ENCODE results near the gene RBM43. TPM values are rescaled to one million over a fixed set of nuclear protein-coding genes. Genes with fewer than 3 reads are reported as not detected.
A peak's percentile ranks its signal among the peaks of the same experiment; 100 is the strongest.
"Not testable (repeated sequence)": the region's sequence is repeated elsewhere in the genome, so short reads cannot be mapped to it uniquely, and the experiment has no call there.

The RBM43 gene
- 1 to 10 TPM in 4 of 6 donors, under 1 TPM in 1, not detected in 1; 0.96 to 3.6 (median 3.0) TPM for polyA plus RNA-seq (ENCODE audit: low read depth in 6 of 6)

DNA sequence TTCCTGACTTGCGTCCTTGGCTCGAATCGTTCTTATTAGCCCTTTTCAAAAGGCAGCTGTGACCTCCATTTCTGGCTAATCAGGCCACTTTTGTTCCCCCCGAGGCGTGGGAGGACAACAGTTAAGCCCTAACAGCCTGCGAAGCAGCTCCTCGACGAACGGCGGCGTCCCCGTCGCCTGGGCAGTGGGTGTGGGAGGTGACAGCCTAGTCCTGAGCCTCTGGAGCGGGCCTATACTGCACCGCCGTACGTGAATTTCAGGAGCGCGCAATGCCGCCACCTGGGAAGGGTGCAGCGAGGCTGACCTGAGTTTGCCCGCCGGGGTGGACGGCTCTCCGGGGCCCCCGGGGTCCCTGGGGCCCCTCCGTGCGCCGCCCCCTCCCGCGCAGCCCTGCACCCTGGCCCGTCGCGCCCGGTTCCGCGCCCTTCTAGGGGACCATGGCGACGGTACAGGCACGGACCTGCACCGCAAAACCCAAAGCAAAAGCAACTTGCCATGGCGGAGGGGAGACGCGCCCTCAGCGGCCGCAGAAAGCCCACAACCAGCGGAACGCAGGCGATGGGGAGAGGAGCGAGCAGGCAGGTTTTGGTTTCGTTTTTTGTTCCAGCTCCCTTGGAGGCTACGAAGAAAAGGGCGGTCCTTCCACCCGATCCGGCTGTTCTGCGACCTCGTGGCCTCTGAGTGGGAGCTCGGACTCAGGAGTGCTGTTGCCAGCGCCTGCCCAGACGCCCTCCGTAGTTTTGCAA, at the start of gene RBM43:
Gene RBM43 (minus strand): TSS at position 633 of the 746 bp plus-strand sequence. CDS start 136 bp downstream, at position 497.
- H3K4me3 Mint-ChIP-seq, result peak within 1 kb of the TSS; percentile 87 to 98 (median 96)
- H3K4me1 Mint-ChIP-seq, result peaks cover 14 to 25% (median 16%) of the 10 kb centered on the region in 3 donors
- H3K9me3 Mint-ChIP-seq, result no peaks in the 10 kb centered on the region
- ATAC-seq (ENCODE audit: low read depth in 2 of 2), result peak; percentile 86 to 88
- H3K27me3 Mint-ChIP-seq, result no peaks in the 10 kb centered on the region
- peak; percentile 75 for DNase-seq
- no peaks in the 10 kb centered on the region for H3K36me3 Mint-ChIP-seq
- H3K27ac Mint-ChIP-seq, result peak within 1 kb of the TSS; percentile 88 to 98 (median 96)

DNA sequence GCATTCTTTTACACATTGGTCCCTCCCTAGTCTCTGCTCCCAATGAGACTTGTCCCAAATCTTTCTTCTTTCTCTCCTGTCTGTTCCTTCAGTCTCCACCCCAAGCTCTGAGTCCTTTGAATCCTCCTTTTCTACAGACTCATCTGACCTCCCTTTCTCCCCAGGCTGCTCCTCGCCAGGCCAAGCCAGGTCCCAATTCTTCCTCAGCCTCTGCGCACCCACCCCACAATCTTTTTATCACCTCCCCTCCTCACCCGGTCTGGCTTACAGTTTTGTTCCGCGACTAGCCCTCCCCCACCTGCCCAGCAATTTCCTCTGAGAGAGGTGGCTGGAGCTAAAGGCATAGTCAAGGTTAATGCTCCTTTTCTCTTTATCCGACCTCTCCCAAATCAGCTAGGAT, 48.6 kb upstream of the RBM43 start:
- H3K4me3 Mint-ChIP-seq; H3K9me3 Mint-ChIP-seq; ATAC-seq (ENCODE audit: low read depth in 2 of 2); H3K27ac Mint-ChIP-seq; H3K36me3 Mint-ChIP-seq; DNase-seq; H3K27me3 Mint-ChIP-seq; H3K4me1 Mint-ChIP-seq: not testable (repeated sequence)

GRCh38 chr2:151306621-151307020, 45.0 kb upstream of the RBM43 start:
- no peak overlapping the region for H3K27ac Mint-ChIP-seq
- peaks cover 0 to 3% (median 0%) of the 10 kb centered on the region in 7 donors for H3K9me3 Mint-ChIP-seq
- no peak overlapping the region for H3K4me3 Mint-ChIP-seq

GRCh38 chr2:151305129-151305691, 43.5 kb upstream of the RBM43 start:
- Mint-ChIP-seq H3K27ac (no peak overlapping the region), H3K9me3 (peaks cover 0 to 3% (median 0%) of the 10 kb centered on the region in 7 donors), H3K4me3 (no peak overlapping the region), H3K36me3 (no peaks in the 10 kb centered on the region), H3K27me3 (peaks cover 5 to 8% (median 7%) of the 10 kb centered on the region in 3 donors), H3K4me1 (peaks cover 0 to 8% (median 2%) of the 10 kb centered on the region in 3 donors)
- no peak for ATAC-seq (ENCODE audit: low read depth in 2 of 2)
- no peak for DNase-seq

More at GRCh38 chr2:151306621-151307020, 45.0 kb upstream of the RBM43 start:
- Mint-ChIP-seq H3K4me1 (peaks cover 0 to 8% (median 2%) of the 10 kb centered on the region in 3 donors), H3K36me3 (no peaks in the 10 kb centered on the region), H3K27me3 (peaks cover 5 to 8% (median 7%) of the 10 kb centered on the region in 3 donors)
- no peak for DNase-seq
- no peak for ATAC-seq (ENCODE audit: low read depth in 2 of 2)

DNA sequence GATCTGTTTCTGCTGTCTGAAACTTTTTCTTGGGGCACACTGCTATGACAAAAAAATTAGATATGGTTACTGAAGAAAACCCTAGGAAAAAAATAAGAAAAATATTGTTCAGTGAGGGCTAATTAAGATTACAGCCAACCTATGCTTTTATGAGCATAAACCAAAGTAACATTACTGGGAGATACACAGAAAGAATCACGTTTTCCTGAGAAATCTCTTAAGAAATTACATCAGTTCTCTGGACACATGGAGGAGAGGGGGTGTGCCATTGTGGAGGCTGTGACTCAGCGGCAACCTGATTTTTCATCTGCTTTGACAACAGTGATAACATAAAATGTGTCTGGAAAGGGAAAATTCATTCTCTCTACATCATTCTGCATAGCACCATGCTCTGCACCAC, 41.2 kb upstream of the RBM43 start:
- no peaks in the 10 kb centered on the region for H3K36me3 Mint-ChIP-seq
- H3K4me1 Mint-ChIP-seq, result peaks cover 3 to 11% (median 10%) of the 10 kb centered on the region in 3 donors
- no peak for DNase-seq
- H3K27ac Mint-ChIP-seq, result no peak overlapping the region
- H3K4me3 Mint-ChIP-seq, result no peak overlapping the region
- H3K27me3 Mint-ChIP-seq, result peaks cover 5 to 7% (median 7%) of the 10 kb centered on the region in 3 donors
- H3K9me3 Mint-ChIP-seq, result peaks cover 0 to 3% (median 0%) of the 10 kb centered on the region in 7 donors
- no peak for ATAC-seq (ENCODE audit: low read depth in 2 of 2)

DNA sequence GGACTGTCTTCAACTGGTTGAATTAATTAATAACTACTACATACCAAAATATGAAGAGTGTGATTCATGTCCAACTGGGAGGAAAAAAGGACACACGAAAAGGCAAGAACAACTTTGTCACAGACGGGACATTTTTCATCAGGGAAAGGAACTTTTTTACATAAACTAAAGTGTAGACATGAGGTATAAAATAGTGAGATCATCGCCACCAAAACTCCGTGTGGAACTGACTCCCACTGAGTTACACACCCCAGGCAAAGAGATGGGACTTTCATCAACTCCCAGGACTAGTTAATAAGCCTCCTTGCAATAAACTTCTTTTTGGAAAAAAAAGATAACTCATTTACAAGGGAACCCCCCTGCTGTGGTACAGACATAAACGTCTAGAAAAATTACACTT, 40.7 kb upstream of the RBM43 start:
- peaks cover 0 to 3% (median 0%) of the 10 kb centered on the region in 7 donors for H3K9me3 Mint-ChIP-seq
- ATAC-seq (ENCODE audit: low read depth in 2 of 2) (no peak), DNase-seq (no peak)
- H3K4me1 Mint-ChIP-seq, result peaks cover 6 to 15% (median 14%) of the 10 kb centered on the region in 3 donors
- H3K36me3 Mint-ChIP-seq, result no peaks in the 10 kb centered on the region
- no peak overlapping the region for H3K4me3 Mint-ChIP-seq
- H3K27me3 Mint-ChIP-seq, result peaks cover 2 to 4% (median 3%) of the 10 kb centered on the region in 3 donors
- no peak overlapping the region for H3K27ac Mint-ChIP-seq

GRCh38 chr2:151299920-151300539, 38.4 kb upstream of the RBM43 start:
- Mint-ChIP-seq H3K27me3 (peaks cover 0 to 4% (median 0%) of the 10 kb centered on the region in 3 donors), H3K36me3 (no peaks in the 10 kb centered on the region), H3K4me3 (no peak overlapping the region), H3K4me1 (peaks cover 6 to 19% (median 11%) of the 10 kb centered on the region in 3 donors), H3K27ac (peak overlapping the region in 1 of 6 donors; percentile 79), H3K9me3 (peaks cover 0 to 3% (median 0%) of the 10 kb centered on the region in 7 donors)
- DNase-seq, result no peak
- no peak for ATAC-seq (ENCODE audit: low read depth in 2 of 2)

DNA sequence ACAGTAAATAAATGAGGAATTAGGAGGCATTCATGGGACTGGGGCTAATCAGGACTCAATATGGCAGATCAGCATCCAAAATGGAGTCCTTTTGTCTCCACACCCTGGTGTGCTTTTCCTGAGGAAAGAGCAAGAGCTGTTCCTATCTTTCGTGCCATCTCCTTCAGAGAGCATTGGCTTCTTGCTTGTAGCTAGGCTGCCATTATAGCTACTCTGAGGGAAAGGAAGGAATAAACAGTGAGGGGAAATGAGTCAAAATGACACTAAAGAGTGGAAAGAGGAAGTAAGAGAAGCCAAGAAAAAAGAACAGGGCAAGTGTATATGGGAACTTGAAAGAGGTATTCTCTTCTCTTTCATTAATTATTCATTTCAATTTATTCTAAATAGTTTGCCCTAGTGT, 36.2 kb upstream of the RBM43 start:
- H3K36me3 Mint-ChIP-seq, result no peaks in the 10 kb centered on the region
- no peaks in the 10 kb centered on the region for H3K9me3 Mint-ChIP-seq
- ATAC-seq (ENCODE audit: low read depth in 2 of 2) (peak; percentile 78 to 85), DNase-seq (peak; percentile 22)
- no peaks in the 10 kb centered on the region for H3K27me3 Mint-ChIP-seq
- H3K27ac Mint-ChIP-seq, result peak overlapping the region in 2 of 6 donors; percentile 33 to 74
- H3K4me1 Mint-ChIP-seq, result peaks cover 6 to 18% (median 6%) of the 10 kb centered on the region in 3 donors
- H3K4me3 Mint-ChIP-seq, result peak overlapping the region in 2 of 8 donors; percentile 12 to 70

GRCh38 chr2:151295926-151296325, 34.3 kb upstream of the RBM43 start:
- H3K4me1 Mint-ChIP-seq, result peaks cover 6 to 18% (median 10%) of the 10 kb centered on the region in 3 donors
- not testable (repeated sequence) for H3K9me3 Mint-ChIP-seq; H3K36me3 Mint-ChIP-seq; DNase-seq; H3K4me3 Mint-ChIP-seq; H3K27me3 Mint-ChIP-seq; ATAC-seq (ENCODE audit: low read depth in 2 of 2); H3K27ac Mint-ChIP-seq

DNA sequence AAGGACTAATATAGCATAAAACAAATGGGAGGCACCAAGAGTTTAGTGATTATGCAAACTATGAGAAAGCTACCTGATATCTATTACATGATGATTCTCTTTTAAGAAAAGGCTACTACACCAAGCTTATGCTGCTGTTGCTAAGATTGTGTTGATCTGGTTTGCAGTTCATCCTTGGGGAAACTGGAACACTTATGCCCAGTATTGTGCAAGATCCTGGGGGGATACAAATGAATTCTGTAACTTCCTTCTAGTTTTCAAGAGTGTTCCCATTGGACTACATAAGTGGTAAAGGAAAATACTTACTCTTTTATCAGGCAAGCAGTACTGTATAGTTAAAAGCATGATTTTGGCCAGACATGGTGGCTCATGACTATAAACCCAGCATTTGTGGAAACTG, 30.9 kb upstream of the RBM43 start:
- H3K4me3 Mint-ChIP-seq, result peak overlapping the region in 1 of 8 donors; percentile 94
- ATAC-seq (ENCODE audit: low read depth in 2 of 2) (no peak), DNase-seq (no peak)
- H3K27me3 Mint-ChIP-seq, result no peaks in the 10 kb centered on the region
- H3K4me1 Mint-ChIP-seq, result peaks cover 9 to 29% (median 11%) of the 10 kb centered on the region in 3 donors
- H3K9me3 Mint-ChIP-seq, result peaks cover 0 to 2% (median 0%) of the 10 kb centered on the region in 7 donors
- H3K27ac Mint-ChIP-seq, result no peak overlapping the region
- H3K36me3 Mint-ChIP-seq, result peaks cover 0 to 6% of the 10 kb centered on the region in 2 donors

DNA sequence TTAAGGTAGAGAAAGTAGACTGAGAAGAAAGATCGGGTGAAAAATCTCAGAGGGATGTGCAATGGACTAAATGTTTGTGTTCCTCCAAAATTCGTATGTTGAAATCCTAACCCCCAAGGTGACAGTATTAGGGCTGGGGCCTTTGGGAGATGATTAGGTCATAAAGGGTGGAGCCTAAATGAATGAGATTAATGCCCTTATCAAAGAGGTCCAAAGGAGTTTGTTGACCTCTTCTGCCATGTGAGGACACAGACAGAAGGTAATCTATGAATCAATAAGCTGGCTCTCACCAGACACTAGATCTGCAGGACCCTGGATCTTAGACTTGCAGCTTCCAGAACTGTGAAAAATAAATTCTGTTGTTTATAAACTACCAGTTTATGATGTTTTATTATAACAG, 30.5 kb upstream of the RBM43 start:
- H3K4me1 Mint-ChIP-seq, result peaks cover 13 to 29% (median 15%) of the 10 kb centered on the region in 3 donors
- DNase-seq (no peak), ATAC-seq (ENCODE audit: low read depth in 2 of 2) (no peak)
- peaks cover 0 to 2% (median 0%) of the 10 kb centered on the region in 7 donors for H3K9me3 Mint-ChIP-seq
- peak overlapping the region in 1 of 6 donors; percentile 0 for H3K27ac Mint-ChIP-seq
- H3K4me3 Mint-ChIP-seq, result peak overlapping the region in 1 of 8 donors; percentile 94
- H3K36me3 Mint-ChIP-seq, result peaks cover 0 to 6% of the 10 kb centered on the region in 2 donors
- H3K27me3 Mint-ChIP-seq, result no peaks in the 10 kb centered on the region

DNA sequence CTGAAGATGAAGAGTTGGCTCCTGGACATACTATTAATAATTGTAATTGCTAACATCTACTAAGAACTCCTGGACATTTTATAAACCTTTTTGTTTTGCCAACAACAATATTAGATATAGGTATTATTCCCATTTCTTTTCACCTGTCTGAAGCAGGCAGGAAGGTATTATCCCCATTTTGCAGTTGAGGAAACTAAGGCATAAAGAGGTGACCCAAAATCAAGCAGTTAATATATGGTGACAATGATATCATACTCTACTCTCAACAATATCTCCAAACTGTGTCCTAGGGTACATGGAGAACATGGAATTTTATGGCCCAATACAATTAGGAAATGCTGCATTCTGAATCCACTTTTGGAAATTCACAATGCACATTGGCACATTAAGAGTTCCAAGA, 29.6 kb upstream of the RBM43 start:
- Mint-ChIP-seq H3K4me3 (peak overlapping the region in 3 of 8 donors; percentile 31 to 94 (median 36)), H3K36me3 (peaks cover 0 to 6% of the 10 kb centered on the region in 2 donors), H3K27ac (peak overlapping the region in 1 of 6 donors; percentile 66)

More for the DNA sequence above, 29.6 kb upstream of the RBM43 start:
- Mint-ChIP-seq H3K4me1 (peaks cover 20 to 34% (median 23%) of the 10 kb centered on the region in 3 donors), H3K27me3 (no peaks in the 10 kb centered on the region), H3K9me3 (peaks cover 0 to 2% (median 0%) of the 10 kb centered on the region in 7 donors)
- no peak for DNase-seq
- ATAC-seq (ENCODE audit: low read depth in 2 of 2), result no peak

Measured in naive B cell (primary cell).